Measurements from ENCODE around the gene TTC33.

Gene TTC33

GRCh38 chr5:40465416-40465815, 290.3 kb downstream of the TTC33 start:
- no peak for DNase-seq

- no peak for DNase-seq
Observed at GRCh38 chr5:40464511-40464910, 291.2 kb downstream of the TTC33 start.

All from right hindlimb (tissue), 1 donor.